CD4-positive, alpha-beta T cell treated with Interleukin-17A for 1 hour (primary cell): ENCODE measurements around the gene ART1.

Experiments
- DNase-seq: peaks from one replicate; pipeline ENCODE4 v3.0.0-alpha.2; 2020

Gene ART1

DNA sequence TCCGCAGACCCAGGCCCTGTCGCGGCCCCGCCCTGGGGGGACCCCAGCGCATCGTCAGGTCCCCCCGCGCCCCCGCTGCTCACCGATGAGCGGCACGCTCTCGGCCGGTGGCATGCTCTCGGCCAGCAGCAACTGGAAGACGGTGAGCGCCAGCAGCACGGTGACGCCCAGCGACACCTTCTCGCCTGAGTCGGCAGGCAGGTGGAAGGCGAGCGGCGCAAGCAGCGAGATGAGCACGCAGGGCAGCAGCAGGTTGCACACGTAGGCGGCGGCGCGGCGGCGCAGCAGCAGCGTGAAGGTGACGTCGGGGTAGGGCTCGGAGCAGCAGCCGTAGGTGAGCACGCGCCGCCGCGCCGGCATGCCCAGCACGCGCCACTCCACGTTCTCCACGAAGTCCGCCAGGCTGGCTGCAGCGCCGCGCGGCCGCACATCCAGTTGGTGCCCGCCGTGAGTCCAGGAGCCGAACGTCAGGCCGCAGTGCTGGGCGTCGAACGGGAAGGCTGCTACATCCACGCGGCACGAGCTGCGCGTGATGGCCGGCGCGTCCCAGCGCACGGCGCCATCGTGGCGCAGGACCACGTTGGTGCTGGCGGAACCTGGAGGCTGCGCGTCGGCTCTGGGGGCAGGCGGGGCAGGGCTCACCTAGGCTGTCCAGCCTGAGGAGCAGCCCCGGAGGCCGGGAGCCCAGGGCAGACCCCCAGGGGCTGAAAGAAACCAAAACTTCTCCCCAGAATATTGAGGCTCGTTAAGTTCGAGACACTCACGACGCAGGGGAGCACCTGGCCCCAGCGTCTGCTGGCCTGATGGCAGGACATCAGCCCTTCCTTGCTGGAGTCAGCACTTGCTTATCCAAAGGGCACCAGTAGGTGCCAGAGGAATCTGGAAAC, 22.5 kb downstream of the ART1 start:
- DNase-seq: no peak

DNA sequence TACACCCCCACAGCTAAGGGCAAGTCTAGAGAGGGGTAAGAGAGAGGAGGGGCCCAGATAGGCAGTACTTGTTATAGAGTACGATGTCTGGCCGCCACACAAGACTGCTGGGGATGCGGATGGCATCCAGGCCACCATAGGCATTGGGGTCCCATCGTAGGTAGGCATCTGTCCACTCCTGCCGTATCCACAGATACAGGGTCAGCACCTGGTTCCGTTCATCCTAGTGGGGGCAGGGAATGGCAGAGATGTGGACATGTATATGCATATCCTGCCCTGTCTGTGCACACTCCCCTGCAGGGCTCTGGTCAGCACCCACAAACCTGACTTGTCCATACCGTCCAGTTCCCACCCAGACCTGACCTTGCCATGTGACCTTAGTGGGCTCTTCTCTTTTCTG, 24.2 kb downstream of the ART1 start:
- no peak for DNase-seq

DNA sequence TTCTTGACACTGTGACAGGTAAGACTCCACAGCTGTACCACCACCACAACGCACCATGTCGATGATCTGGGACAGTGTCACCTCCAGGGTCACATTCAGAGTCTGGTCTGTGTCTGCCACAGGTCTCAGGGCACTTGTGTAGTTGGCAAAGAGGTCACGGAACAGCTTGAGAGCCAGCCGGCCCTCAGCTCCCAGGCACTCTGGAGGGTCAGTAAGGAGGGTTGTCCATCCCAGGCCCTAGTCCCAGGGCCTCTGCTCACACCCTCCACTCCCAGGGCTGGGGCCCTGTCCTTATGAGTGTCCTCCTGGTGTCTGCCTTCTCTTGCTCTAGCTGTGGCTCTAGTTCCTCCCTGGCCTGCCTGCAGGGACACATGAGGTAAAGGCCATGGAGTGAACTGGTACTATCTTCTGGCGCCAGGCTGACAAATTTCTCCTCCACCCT, 24.8 kb downstream of the ART1 start:
- DNase-seq: no peak

DNA sequence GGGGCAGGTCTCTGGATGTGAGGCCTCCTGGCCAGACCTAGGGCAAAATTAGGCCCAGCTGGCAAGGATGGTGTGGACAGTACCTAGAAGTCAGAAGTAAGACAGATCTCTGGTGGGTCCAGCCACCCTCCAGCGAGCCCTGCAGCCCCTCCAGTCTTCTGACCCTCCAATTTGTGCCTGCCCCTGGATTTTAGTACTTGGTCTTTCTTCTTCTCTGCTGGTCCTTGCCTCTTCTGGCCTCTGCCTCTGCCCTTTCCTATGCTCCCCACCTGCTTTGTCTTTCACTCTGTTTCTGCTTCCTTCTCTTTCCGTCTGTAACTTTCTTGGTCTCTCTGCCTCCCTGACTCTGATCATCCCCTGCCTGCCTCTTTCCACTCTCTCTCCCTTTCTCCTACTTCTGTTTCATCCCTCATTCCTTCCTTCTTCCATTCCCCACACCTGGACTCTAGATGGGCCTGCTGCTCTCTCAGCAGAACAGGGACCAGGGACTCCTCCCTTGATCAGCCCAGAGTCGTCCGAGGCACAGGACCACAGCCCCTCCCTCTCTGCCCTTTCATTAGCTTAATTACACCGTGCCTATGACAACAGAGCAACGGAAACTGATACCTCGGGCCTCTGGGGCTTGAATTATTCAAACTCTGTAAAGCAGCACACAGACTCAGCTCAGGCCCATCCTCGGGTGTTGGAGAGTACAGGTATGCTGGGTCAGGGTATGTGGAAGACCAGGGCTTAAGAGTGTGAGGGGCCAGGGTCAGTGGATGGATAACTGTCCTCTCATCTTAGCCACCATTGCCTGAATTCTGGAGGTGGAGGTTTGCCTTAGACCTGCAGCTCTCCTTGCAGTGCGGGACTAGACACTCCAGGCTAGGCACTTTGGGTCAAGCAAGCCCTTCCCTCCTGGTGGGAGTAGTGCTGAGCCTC, 26.7 kb downstream of the ART1 start, which contains the start of gene CHRNA10:
TSS of gene CHRNA10 (minus strand) at position 51 of the 921 bp plus-strand sequence. CDS start 72 bp downstream, outside the sequence.
- DNase-seq: no peak

DNA sequence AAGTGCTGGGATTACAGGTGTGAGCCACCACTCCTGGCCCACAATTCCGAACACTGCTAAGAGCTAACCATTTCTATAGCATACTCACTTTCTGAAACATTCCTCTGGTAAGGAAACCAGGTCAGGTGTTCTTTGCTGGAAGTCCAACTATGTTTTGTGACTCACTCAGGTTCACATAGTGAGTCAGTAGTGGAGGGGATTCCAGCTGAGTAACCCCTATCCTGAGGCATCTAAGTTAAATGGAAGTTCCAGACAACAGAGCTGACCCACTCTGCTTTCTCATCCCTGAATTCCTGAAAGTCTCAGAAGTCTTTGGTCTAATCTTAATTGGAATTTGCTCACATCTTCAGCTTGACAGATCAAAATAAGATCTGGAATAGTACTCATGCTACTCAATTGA, 29.3 kb downstream of the ART1 start:
- DNase-seq: no peak

DNA sequence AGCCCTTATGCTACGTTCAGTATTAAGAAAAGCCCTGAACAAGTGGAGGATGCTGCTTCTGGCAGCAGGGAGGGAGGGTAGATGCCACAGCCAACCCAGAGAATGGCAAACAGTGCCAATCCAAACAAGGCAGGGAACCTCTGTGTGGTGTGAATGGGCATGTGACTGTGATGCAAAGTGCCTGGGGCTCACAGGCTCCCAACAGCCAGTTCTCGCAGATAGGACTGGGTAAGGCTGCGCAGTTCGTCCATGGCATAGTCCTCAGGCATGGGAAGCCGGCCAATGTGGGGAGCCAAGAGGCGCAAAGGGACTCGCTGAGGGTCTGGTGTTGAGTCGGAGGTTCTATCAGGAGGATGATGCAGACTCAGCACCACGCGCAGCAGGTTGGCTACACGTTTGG, 31.0 kb downstream of the ART1 start:
- no peak for DNase-seq

DNA sequence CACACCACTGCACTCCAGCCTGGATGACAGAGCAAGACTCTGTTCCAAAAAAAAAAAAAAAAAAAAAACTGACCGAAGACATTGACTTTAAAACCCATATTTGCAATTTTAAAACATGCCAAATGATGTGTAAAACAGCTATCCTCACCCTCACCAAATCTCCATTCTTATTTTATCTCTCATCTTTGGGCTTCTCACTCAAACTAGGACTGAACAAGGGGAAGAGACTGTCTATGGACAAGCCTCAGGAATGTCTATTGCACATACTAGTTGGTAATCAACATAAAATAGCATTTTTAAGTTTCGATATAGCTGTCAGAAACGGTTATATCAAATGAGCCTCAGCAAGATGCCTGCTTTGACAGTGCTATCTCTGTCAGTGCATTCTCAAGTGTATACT, 34.1 kb downstream of the ART1 start:
- DNase-seq: no peak

DNA sequence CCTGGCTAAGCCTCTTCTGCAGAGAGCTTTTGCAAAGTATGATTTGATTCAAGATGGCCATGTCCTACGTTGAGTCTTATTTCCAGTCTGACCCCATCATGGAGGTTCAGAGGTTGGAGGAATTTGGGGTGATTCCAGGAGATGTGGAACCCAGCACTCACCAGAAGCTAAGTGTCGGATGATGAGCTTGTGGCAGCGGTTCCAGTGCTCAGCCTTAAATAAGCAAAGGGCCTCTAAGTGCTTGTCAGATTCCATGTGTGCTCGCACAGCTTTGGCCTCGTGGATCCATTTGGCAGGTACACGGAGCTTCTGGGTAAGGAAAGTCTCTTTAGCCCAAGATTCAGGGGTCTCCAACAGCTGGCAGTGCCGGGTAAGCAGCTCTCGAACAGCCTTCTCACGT, 38.1 kb downstream of the ART1 start:
- no peak for DNase-seq

DNA sequence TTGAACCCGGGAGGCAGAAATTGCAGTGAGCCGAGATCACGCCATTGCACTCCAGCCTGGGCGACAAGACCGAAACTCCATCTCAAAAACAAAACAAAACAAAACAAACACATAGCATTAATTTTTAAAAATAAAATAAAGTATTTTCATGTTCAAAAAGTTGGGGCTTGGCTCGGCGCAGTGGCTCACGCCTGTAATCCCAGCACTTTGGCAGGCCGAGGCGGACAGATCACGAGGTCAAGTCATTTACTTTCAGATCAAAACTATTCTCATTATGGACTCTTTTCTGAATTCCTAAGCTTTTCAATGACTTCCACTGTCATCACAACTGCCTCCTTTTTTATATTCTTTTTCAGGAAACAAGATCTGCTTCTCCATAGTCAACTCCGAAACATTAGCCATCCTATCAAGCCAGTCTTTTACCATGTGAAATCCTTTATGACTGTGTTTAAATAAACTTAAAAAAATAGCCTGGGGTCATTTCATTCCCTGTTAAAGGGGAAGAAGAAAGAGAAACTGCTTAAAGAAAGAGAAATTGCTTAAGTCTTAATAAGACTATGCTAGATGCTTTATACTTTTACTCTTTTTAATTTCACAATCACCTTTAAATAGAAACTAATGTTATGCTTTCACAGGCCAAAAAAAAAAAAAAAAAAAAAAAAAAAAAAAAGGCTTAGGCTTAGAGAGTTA, 39.3 kb downstream of the ART1 start:
- DNase-seq: no peak

DNA sequence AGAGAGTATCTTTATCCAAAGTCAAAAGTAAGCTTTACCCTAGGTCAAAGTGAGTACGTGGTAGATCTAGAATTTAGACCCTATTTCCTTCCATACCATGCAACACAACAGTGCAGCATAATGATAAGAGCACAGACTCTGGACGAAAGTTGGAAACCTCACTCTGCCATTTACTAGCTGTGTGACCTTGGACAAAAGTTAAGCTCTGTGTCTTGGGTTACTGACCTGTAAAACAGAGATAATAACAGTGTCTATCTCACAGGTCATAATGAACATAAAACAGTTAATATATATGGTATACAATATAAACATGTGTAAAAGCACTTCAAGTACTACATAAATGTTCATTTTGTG, 39.9 kb downstream of the ART1 start:
- no peak for DNase-seq

DNA sequence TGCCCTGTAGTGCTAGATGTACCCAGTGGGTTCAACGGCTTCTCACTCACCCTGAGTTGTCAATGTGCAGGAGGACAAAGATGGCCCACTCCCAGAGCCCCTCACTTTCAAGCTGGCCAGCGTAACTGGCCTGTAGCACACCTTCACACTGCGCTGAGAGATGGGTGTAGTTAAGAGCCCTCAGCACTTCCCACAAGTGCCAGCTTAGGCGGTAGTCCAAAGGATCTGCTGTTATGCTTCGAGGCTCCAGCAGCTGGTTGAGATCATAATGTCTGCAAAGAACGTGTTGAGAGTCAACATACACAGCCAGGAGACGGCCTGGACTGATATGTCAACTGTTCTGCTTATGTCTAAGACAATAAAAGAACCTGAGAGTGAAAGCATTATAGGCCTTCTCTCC, 41.0 kb downstream of the ART1 start:
- no peak for DNase-seq

DNA sequence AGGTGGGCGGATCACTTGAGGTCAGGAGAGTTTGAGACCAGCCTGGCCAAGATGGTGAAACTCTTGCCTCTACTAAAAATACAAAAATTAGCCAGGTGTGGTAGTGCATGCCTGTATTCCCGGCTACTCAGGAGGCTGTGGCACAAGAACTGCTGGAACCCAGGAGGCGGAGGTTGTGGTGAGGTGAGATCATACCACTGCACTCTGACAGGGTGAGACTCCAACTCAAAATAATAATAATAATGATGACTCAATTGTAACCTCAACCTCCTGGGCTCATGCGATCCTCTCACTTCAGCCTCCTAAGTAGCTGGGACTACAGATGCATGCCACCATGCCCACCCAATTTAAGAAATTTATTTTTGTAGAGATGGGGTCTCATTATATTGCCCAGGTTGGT, 41.8 kb downstream of the ART1 start:
- DNase-seq: no peak

DNA sequence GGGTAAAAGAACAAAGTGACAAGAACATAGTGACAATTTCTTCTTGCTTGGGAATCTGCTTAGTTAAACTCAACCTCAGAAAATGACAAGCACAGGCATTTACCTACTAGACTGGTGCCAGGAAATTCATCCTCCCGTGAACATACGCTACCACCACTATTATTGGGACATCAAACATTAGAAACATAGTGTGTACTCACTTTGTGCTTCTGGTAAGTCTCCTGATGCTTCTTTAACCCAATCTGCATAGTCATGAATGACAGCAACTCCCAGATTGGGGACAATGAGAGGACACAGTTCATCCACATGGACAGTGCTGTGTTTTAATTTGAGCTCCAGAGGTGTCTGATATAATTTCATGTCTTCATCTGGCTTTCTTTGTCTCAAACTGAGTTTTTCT, 55.5 kb downstream of the ART1 start:
- no peak for DNase-seq

DNA sequence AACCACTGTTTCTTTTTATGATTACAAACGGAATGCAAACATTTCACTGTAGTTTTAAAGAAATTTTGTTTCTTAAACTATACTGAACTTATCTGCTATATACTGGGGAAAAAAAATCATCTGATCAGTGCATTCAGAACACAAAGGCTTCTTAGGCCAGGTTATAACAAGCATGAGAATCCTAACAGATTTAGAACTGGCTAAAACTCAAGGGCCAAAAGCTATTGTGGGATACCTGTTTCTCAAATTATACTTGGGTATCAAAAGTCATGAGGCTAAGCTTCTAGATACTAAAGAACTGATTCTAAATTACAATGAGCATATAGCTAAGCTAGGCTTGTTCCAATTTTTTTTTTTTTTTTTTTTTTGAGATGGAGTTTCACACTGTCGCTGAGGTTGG, 56.0 kb downstream of the ART1 start:
- DNase-seq: no peak

DNA sequence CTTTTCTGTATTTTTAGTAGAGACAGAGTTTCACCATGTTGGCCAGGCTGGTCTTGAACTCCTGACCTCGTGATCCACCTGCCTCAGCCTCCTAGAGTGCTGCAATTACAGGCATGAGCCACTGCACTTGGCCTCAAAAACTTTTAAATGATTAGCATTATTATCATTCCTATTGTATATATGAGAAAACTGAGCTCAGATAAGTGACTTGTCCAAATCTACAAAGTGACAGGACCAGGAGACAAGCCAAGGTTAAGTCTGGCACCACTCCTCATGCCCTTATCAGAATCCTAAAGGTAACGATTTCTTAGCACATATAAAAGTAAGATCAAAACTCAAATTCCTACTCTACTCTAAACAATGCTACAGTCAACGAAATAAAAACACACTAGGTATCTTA, 58.5 kb downstream of the ART1 start:
- no peak for DNase-seq

DNA sequence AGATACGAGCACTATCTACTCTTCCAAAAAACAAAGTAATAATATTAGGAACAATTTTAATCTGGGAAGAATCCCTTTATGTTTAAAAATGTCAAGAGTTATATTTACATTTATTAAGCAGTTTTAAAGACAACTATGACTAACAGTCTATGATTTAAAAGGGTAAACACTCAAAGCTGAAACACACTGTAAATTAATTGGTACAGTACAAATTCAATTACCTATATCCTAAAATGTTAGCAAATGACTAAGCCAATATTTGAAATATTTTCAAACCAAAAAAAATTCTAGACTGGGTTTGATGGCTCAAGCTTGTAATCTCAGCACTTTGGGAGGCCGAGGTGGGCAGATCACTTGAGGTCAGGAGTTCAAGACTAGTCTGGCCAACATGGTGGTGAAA, 62.2 kb downstream of the ART1 start:
- no peak for DNase-seq

DNA sequence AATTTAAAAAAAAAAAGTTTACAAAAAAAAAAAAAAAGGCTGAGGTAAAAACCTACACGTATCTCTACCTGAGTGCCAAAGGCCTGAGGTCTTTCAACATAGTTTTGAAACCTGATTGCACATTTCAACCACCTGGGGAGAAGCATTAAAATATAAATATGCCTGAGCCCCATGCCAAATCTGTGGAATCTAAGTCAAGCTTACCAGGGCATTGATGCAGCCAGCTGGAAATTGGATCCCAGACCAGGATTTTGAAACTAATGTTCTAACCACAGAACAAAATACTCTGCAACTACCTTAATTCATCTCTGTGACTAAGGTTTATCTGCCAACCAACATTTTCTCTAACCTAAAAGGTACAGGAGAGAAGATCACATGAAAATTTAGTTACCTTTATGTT, 65.0 kb downstream of the ART1 start:
- no peak for DNase-seq

DNA sequence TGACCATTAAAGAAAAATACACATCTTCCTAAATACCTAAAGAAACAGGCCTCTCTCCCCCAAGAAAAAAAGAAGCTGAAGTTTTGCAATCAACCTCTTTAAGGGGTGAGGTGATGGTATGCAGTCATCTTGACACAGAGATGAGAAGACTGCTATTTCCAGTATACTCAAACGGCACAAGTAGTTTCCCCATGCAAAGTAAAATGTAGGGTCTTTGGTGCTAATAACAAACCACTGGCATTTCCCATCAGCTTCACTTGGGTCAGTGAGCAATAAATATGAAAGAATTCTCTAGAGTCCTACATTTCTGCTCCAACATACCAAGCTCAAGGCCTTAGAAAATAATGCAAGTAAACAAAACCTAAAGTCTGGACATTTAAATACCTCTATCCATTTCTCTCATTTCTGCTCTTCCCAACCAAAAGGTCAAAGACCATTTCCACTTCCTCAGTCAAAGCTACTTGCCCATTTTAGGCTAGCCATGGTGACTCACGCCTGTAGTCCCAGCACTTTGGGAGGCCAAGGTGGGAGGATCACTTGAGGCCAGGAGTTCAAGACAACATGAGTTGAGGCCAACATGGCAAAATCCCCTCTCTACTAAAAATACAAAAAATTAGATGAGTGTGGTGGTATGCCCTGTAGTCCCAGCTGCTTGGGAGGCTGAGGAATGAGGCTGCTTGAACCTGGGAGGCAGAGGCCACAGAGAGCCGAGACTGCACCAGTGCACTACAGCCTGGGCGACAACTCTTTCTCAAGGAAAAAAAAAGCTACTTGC, 65.7 kb downstream of the ART1 start:
- DNase-seq: no peak

DNA sequence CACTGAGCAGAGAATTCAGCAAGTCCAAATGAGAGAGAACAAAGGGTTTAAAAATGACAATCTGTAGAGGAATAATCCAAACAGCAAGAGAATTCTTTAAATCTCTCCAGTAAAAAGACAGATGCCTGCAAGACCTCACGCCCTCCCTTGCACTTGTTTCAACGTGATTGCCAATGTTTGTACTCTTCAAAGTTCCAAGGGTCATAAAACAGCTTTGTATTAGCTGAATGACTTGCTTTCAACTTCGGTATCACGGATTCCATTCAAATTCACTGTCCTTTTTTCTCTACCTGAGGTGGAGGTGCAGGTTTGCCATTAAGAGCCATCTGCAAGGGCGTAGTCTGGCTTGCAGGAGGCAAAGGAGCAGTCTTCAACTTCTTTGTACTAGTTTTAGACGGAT, 67.3 kb downstream of the ART1 start:
- no peak for DNase-seq
